CD4-positive, alpha-beta T cell (primary cell): ENCODE data around the gene EVI5. TPM values are rescaled to one million over a fixed set of nuclear protein-coding genes. Genes with fewer than 3 reads are reported as not detected.

Experiments used
- ATAC-seq: fragments of 200-7000 bp; cut with Tn5 transposase; one replicate; pipeline ENCODE4 v1.10.0; 2022; ENCODE audit warnings: mild to moderate bottlenecking; ENCODE audit not compliant: poor library complexity
- CTCF ChIA-PET: fragments of 350-600 bp; sonication (Branson Sonifier 250); formaldehyde crosslinking; loops from one replicate; lab custom pipeline; 2021; ENCODE audit warnings: antibody characterized with exemption, inconsistent platforms; lab: Charles Lee
- POLR2A ChIA-PET: fragments of 350-600 bp; sonication (Branson Sonifier 250); formaldehyde crosslinking; loops from one replicate; lab custom pipeline; 2021; ENCODE audit warnings: antibody characterized with exemption, inconsistent platforms; lab: Charles Lee
- DNase-seq, 14 experiments: peaks; one replicate each; pipeline ENCODE4 v3.0.0-alpha.2; 2013 to 2020; ENCODE audit warnings: mixed read lengths in 2 of 14
- H3K27ac ChIP-seq, 2 donors: one replicate each; pipeline versions ENCODE4 v1.5.1 to v1.7.0; 2013; ENCODE audit warnings: low read length in 2 of 2, low read depth in 1 of 2, mild to moderate bottlenecking in 1 of 2
- H3K27me3 ChIP-seq, 2 experiments: 1 replicate in 1 of 2; 2 replicates in 1 of 2; pipeline versions ENCODE4 v1.6.1 to v1.7.0; 2013; ENCODE audit warnings: low read length in 2 of 2, control low read depth in 1 of 2, mild to moderate bottlenecking in 1 of 2, moderate library complexity in 1 of 2; ENCODE audit not compliant: insufficient read depth in 2 of 2, control insufficient read depth in 1 of 2
- H3K36me3 ChIP-seq: one replicate; pipeline ENCODE4 v1.6.1; 2013; ENCODE audit warnings: low read length, control low read depth; ENCODE audit not compliant: insufficient read depth
- H3K4me1 ChIP-seq: one replicate; pipeline ENCODE4 v1.6.1; 2013; ENCODE audit warnings: low read length, control low read depth; ENCODE audit not compliant: insufficient read depth
- H3K4me3 ChIP-seq: one replicate; pipeline ENCODE4 v1.5.1; 2013; ENCODE audit warnings: mild to moderate bottlenecking, low read length, moderate library complexity
- H3K9me3 ChIP-seq, 2 experiments: 1 replicate in 1 of 2; 2 replicates in 1 of 2; pipeline versions ENCODE4 v1.6.1 to v1.7.0; 2013; ENCODE audit warnings: low read length in 2 of 2, mild to moderate bottlenecking in 2 of 2, control low read depth in 1 of 2, moderate library complexity in 1 of 2; ENCODE audit not compliant: control insufficient read depth in 1 of 2, insufficient read depth in 1 of 2
- H3K27ac Mint-ChIP-seq: one replicate; pipeline ENCODE4 v1.8.0; 2020; ENCODE audit warnings: mixed read lengths
- H3K27me3 Mint-ChIP-seq: one replicate; pipeline ENCODE4 v1.8.0; 2021; ENCODE audit warnings: mixed read lengths
- H3K36me3 Mint-ChIP-seq: one replicate; pipeline ENCODE4 v1.8.0; 2021; ENCODE audit warnings: low read depth, mixed read lengths
- H3K4me1 Mint-ChIP-seq: one replicate; pipeline ENCODE4 v1.8.0; 2021; ENCODE audit warnings: low read depth, mixed read lengths
- H3K4me3 Mint-ChIP-seq: one replicate; pipeline ENCODE4 v1.8.0; 2020; ENCODE audit warnings: mild to moderate bottlenecking, mixed read lengths
- H3K9me3 Mint-ChIP-seq: one replicate; pipeline ENCODE4 v1.8.0; 2020; ENCODE audit warnings: mixed read lengths
- intact Hi-C, 2 experiments: fragments of 100-400 bp; cut with DNase I in 1 of 2; cut with micrococcal nuclease in 1 of 2; formaldehyde crosslinking; loops; one replicate each; pipeline versions ENCODE4 v1.15.1 to v1.9.0; 2023 to 2025; cut with DNase I, micrococcal nuclease
- total RNA-seq, 174 experiments: library from RNA in 2 of 174; stranded (reverse) in 2 of 174; gene quantifications; one replicate each; pipeline ENCODE4 v1.2.3 and lab custom pipeline; 2021 to 2026
- TF ChIP-seq, protein P1 (sequence below): fragments of 200-600 bp; IDR thresholded peaks from one replicate; pipeline ENCODE4 v1.8.0; 2022; ENCODE audit warnings: antibody characterized with exemption, mild to moderate bottlenecking

The EVI5 gene
- total RNA-seq, 2 experiments from 2014 or later, result 1.8 to 2.0 TPM

DNA sequence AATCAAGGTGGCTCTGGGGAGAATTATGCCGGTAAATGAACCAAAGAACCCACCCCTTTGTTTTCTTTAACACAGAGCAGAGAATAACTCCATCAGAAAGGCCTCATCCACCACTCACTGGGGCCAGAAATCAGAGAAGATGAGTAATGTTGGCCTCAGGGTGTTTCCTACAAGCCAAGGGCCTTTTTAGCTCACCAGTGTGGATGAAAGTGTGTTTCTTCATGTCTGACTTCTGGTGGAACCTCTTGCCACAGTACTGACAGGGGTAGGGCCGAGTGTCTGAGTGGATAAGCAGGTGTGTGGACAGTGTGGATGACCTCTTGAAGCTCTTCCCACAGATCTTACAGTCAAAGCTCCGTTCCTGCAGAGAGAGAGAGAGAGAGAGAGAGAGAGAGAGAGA lies 306.5 kb downstream of the EVI5 start:
- no peak for ATAC-seq

DNA sequence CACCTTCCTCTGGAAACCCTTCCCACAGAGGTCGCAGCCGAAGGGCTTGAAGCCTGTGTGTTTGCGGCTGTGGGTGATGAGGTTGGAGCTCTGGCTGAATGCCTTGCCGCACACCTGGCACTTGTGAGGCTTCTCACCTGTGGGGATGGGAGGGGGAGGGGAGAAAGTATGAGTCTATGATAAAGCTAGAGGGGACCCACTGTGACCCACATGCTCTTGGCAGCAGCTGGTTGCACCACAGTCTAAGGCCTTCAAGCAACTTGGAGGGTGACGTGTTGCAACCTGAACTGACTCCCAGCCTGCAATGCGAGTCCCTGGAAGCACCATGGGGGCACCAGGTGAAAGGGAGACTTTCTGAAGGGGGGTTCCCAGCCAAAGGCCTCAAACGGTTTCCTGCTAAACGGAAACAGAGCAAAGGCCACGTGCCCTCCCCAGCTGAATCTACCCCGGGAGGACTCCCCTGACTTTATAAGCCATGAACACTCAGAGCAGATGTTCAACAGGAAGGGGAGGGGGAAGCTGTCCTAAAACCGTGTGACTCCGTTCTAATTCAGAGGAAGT lies 308.8 kb downstream of the EVI5 start:
- intact Hi-C loops, result no loop called here
- Histone ChIP-seq H3K4me1 (peaks cover 52% of the 10 kb centered on the region), H3K36me3 (peaks cover 20% of the 10 kb centered on the region), H3K4me3 (no peak overlapping the region), H3K27ac (peak overlapping the region; percentile 25 to 51), H3K27me3 (no peaks in the 10 kb centered on the region), H3K9me3 (no peaks in the 10 kb centered on the region)
- CTCF ChIA-PET, result interaction anchor here (1.6 to 3.8 kb wide), 2 partner anchors 10 to 166 kb away, joined by 5 to 24 read pairs; partner anchors contain the start of gene GFI1
- Mint-ChIP-seq H3K4me3 (peak overlapping the region; percentile 71), H3K27me3 (no peaks in the 10 kb centered on the region), H3K9me3 (no peaks in the 10 kb centered on the region), H3K27ac (peak overlapping the region; percentile 81), H3K4me1 (peaks cover 68% of the 10 kb centered on the region), H3K36me3 (peaks cover 33% of the 10 kb centered on the region)
- peak; percentile 83 for ATAC-seq
- TF ChIP-seq, protein P1, sequence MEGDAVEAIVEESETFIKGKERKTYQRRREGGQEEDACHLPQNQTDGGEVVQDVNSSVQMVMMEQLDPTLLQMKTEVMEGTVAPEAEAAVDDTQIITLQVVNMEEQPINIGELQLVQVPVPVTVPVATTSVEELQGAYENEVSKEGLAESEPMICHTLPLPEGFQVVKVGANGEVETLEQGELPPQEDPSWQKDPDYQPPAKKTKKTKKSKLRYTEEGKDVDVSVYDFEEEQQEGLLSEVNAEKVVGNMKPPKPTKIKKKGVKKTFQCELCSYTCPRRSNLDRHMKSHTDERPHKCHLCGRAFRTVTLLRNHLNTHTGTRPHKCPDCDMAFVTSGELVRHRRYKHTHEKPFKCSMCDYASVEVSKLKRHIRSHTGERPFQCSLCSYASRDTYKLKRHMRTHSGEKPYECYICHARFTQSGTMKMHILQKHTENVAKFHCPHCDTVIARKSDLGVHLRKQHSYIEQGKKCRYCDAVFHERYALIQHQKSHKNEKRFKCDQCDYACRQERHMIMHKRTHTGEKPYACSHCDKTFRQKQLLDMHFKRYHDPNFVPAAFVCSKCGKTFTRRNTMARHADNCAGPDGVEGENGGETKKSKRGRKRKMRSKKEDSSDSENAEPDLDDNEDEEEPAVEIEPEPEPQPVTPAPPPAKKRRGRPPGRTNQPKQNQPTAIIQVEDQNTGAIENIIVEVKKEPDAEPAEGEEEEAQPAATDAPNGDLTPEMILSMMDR, result no peak
- POLR2A ChIA-PET, result interaction anchor here (1.1 to 3.0 kb wide), 2 partner anchors 10 to 108 kb away, joined by 4 to 31 read pairs; partner anchors contain the start of gene GFI1
- DNase-seq, result peak in 12 of 14 experiments; percentile 15 to 89 (median 55)

More for the DNA sequence above, 306.5 kb downstream of the EVI5 start:
- POLR2A ChIA-PET, result interaction anchor here (0.7 kb wide), 1 partner anchor 107 kb away, joined by 3 read pairs; no protein-coding TSS in a partner anchor
- Histone ChIP-seq H3K4me1 (peaks cover 74% of the 10 kb centered on the region), H3K27ac (no peak overlapping the region), H3K27me3 (no peaks in the 10 kb centered on the region), H3K4me3 (no peak overlapping the region), H3K9me3 (no peaks in the 10 kb centered on the region), H3K36me3 (peaks cover 20% of the 10 kb centered on the region)
- peaks cover 73% of the 10 kb centered on the region for H3K4me1 Mint-ChIP-seq
- intact Hi-C loops, result no loop called here
- no peaks in the 10 kb centered on the region for H3K27me3 Mint-ChIP-seq
- H3K4me3 Mint-ChIP-seq, result peak overlapping the region; percentile 71
- H3K36me3 Mint-ChIP-seq, result peaks cover 39% of the 10 kb centered on the region
- CTCF ChIA-PET, result no interaction called here
- no peaks in the 10 kb centered on the region for H3K9me3 Mint-ChIP-seq
- no peak for DNase-seq
- H3K27ac Mint-ChIP-seq, result peak overlapping the region; percentile 64
- TF ChIP-seq, protein P1, result no peak

DNA sequence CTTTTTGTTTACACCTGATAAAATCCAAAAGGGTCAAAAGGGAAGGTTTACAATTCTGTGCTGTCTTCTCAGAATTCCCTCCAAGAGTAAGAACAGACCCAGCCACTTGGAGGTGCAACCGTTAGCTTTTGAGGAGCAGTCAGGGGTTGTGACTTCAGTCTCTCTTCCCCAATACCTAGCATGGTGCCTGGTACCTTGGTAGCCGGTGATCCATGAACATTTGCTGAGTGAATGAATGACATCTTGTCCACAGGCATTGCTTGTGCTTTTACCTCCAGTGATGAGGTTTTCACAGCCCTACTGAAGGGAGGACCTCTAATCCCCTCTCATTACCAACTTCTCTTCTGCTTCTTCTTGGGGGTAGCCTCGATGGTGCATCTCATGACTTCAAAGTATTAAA lies 309.9 kb downstream of the EVI5 start:
- ATAC-seq (no peak), DNase-seq (no peak)
- Histone ChIP-seq H3K4me1 (peaks cover 45% of the 10 kb centered on the region), H3K36me3 (peaks cover 16% of the 10 kb centered on the region), H3K4me3 (no peak overlapping the region), H3K27me3 (no peaks in the 10 kb centered on the region), H3K27ac (no peak overlapping the region), H3K9me3 (no peaks in the 10 kb centered on the region)
- intact Hi-C loops, result no loop called here
- Mint-ChIP-seq H3K36me3 (peaks cover 29% of the 10 kb centered on the region), H3K27me3 (no peaks in the 10 kb centered on the region), H3K4me1 (peaks cover 67% of the 10 kb centered on the region), H3K9me3 (no peaks in the 10 kb centered on the region), H3K4me3 (no peak overlapping the region), H3K27ac (peak overlapping the region; percentile 77)
- POLR2A ChIA-PET, result interaction anchor here (1.0 to 3.0 kb wide), 3 partner anchors 8 to 159 kb away, joined by 4 to 31 read pairs (median 10); partner anchors contain the start of gene GFI1
- TF ChIP-seq, protein P1, result no peak
- CTCF ChIA-PET, result interaction anchor here (0.8 to 3.8 kb wide), 5 partner anchors 8 to 165 kb away, joined by 3 to 24 read pairs (median 3); partner anchors contain the start of gene GFI1
